GM18861 (cell line): ENCODE results near the gene GULP1.

Experiments
- ATAC-seq: cut with Tn5 transposase; IDR thresholded peaks from one replicate; pipeline ENCODE4 v1.9.1; 2021; ENCODE audit not compliant: unreplicated experiment

GULP1 gene

GRCh38 chr2:188365058-188365641 lies 73.5 kb downstream of the GULP1 start:
- no peak for ATAC-seq

DNA sequence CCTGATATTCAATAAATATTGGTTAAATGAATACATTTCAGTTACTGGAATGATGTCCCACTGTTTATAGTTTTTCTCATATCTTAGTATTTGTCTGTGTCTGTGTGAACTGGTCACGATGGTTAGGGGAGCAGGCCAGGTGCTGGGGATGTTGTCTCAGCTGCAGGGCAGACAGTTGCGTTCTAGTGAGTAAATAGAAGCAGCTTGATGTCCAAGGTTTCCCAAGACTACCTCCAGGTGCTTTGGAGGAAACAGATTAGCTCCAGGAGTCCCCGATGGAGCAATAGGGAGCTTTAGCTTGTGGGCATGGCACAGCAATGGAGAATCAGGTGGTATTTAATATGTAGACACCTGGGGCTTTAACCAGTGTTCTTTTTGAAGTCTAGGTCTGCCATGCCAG lies 75.5 kb downstream of the GULP1 start:
- ATAC-seq: no peak

- peak; percentile 81 for ATAC-seq
Measured at GRCh38 chr2:188369365-188369764, 77.7 kb downstream of the GULP1 start.

GRCh38 chr2:188378371-188378950 lies 86.8 kb downstream of the GULP1 start:
- no peak for ATAC-seq

GRCh38 chr2:188379748-188380147 lies 88.1 kb downstream of the GULP1 start:
- ATAC-seq: no peak

DNA sequence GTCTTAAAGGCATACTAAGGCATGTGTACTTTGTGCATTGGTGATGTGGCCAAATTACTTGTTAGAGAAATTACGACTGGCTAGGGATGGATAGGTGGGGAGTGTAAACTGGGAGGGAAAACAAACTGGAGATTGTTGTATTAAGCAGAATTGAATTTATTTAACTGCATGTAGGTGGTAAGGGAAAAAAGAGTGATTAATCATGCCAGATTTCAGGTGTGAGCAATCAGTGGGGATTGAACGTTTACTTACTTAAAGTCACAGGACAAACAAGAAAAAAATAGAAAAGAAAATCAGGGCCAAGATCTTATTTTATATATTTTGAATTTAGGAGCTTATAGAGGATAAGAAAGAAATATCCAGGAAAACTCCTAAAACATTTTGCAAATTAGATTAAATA lies 88.6 kb downstream of the GULP1 start:
- ATAC-seq: no peak

DNA sequence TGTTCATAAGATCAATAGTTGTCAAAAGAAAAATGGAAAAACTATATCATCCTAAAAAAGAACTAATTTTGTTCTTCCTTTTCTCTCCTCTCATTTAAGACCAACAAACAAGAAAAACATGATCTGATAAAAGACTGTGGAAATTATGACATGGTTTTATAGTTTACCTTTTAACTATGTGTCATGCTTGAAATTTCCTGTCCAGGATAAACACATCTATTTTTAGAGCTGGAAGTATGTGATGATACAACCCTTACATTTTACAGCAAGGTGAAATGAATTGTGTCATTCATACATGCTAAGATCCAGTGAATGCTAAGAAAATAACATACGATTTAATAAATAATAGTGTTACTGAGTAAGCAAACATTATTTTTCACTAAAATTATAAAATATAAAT lies 89.9 kb downstream of the GULP1 start:
- no peak for ATAC-seq

GRCh38 chr2:188382107-188382506 lies 90.4 kb downstream of the GULP1 start:
- no peak for ATAC-seq

DNA sequence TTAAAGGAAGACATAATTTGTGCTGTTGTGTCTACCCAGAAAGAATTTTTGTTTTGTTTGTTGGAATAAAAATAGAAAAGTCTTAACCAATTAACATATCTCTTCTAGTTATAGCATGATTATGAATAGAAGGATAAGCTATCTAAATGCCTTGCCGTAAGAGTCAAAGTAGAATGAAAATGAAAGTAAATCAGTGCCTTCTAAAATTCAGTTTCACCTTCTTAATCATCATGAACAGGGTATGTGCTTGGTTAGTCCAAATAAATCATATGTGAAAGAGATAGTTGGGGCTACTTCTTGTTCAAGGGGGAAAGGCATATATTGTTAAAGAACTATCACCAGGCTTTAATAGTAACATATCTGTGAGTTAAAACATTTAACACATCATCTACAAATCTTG lies 91.5 kb downstream of the GULP1 start:
- ATAC-seq: no peak

- ATAC-seq: no peak
Measured at GRCh38 chr2:188385857-188386256, 94.2 kb downstream of the GULP1 start.

DNA sequence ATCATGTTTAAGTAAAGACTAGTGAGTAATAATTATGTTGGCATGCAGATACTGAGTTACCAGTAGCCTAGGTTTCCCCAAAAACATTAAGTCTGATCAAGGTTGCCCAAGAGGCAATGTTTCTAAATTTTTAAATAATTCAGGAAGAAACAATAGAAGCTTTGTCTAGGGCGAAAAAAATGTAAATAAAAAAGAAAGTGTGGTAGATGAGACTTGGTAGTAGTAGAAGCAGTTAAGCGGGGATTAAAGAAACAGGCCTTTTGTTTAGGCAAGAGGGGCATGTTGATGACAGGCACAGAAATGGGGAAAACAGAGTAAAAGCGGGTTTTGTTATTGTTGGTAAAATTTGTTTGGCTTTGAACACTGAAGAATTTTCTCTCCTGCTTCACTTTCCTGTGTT lies 97.2 kb downstream of the GULP1 start:
- no peak for ATAC-seq

DNA sequence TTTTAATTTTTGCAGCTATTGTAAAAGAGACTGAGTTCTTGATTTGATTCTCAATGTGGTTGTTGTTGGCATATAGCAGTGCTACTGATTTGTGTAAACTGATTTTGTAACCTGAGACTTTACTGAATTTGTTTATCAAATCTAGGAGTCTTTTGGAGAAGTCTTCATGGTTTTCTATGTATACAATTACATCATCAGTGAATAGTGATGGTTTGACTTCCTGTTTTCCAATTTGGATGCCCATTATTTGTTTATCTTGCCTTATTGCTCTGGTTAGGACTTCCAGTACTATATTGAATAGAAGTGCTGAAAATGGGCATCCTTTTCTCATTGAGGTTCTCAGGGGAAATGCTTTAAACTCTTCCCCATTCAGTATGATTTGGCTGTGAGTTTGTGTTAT lies 99.7 kb downstream of the GULP1 start:
- ATAC-seq: no peak

- ATAC-seq: no peak
Measured at GRCh38 chr2:188394931-188395472, 103.3 kb downstream of the GULP1 start.

- ATAC-seq: no peak
Measured at GRCh38 chr2:188395903-188396689, 104.4 kb downstream of the GULP1 start.

GRCh38 chr2:188399159-188399558 lies 107.5 kb downstream of the GULP1 start:
- no peak for ATAC-seq

DNA sequence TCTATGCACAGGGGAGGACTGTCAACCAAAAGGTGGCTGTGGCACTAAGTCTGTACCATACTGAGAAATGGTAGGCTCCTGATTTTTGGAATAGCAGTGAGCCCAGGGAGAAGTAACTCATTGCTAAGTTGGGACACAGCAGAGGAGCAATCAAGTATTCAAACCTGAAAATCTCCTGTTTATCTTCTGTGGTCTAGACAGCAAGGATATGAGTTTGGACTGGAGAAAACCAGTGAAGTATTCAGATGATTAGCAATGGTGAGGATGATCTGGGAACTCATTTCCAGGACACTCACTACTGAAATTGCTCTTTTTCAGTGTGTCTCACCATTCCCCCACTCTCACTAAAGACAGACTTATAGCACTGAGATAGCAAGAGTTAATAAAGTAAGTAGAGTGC lies 112.0 kb downstream of the GULP1 start:
- no peak for ATAC-seq

DNA sequence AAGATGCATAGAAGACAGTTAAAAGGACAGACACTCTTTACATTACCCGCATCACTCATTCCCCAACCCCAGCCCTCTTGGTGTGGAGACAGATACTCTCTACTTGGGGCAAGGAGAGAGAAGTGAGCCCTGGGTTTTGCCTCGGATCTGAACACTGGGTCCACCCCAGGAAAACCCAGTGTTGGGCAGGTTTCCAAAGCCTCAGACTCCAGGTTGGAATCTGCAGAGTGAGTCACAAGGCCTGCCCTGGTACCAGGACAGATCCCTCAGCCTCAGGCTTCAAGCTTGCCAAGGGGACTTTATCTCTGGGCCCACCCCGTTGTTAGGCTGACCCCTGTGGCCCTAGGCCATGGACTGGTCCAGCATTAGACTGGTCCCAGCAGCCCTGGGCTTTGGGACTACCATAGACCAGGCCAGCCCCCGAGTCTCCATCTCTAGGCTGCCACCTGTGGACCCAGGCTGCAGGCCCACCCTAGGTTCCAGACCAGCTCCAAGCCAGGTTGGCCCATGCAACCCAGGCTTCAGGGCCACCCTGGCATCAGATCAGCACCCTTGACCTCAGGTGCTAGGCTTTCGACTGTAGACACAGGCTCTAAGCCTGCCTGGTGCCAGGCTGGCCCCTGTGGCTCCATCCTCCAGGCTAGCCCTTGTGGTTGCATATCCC lies 112.8 kb downstream of the GULP1 start:
- no peak for ATAC-seq

DNA sequence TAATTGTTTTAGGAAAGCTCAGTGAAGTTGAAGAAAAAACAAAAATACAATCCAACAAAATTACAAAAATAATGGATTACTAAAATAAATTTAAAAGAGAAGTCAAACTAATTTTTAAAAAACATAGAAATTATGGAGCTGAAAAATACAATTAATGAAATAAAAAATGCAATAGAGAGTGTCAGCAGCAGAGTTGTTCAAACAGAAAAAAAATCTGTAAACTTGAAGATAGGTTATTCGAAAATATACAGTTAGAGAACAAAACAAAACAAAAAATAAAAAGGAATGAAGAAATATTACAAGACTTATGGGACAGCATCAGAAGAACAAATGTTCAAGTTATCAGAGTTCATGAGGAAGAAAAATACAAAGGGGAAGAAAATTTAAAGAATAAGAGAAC lies 114.7 kb downstream of the GULP1 start:
- no peak for ATAC-seq

DNA sequence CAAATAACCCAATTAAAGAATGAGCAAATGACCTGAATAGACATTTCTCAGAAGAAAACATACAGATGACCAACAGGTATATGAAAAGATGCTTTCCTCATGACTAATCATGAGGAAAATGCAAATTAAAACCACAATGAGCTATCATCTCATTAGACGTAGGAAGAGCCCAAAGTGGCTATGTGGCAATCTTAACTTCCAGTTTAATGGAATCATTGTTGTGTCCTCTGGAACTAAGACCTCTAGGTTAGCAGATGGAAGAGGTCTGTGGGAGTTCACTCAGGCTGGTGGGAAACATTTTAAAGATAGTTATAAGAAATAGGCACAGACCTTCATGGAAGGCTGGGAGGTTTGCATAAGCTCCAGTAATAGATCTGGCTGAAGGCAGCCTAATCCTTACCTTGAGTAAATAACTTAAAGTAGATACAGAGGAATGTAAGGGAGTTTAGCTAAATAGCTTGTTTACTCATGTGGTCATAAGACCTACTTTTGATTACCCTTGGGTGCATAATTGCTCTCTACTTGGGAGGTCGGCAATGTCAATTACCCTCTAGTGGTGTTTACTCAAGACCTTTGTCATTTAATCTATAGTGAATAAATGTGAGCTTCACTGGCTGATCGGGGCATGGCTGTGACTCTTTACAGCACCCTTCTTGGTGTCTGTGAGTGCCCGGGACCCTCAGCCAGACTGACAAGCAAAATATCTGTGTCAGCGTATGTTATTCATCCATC lies 119.0 kb downstream of the GULP1 start:
- ATAC-seq: no peak

DNA sequence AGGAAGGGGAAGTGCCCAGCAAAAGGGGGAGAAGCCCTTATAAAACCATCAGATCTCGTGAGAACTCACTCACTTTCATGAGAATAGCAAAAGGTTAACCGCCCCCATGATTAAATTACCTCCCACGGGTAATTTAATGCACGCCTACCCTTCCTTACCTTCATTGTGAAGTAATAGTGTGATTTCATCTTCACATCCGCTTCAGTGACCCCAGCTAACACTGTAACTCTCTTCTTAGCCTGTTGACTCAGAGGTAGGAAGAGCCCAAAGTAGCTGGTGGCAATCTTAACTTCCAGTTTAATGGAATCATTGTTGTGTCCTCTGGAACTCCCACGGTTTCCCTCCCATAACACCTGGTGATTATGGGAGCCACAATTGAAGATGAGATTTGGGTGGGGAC lies 120.5 kb downstream of the GULP1 start:
- ATAC-seq: no peak

- ATAC-seq: no peak
Measured at GRCh38 chr2:188414411-188414810, 122.7 kb downstream of the GULP1 start.
